Epithelial cell of proximal tubule (primary cell): ENCODE results near the gene CCDC149. TPM values are rescaled to one million over a fixed set of nuclear protein-coding genes. Genes with fewer than 3 reads are reported as not detected.
A peak's percentile ranks its signal among the peaks of the same experiment; 100 is the strongest.

Source experiments
- DNase-seq: peaks from one replicate; pipeline ENCODE4 v3.0.0-alpha.2; 2011; ENCODE audit warnings: low read depth
- H3K4me3 ChIP-seq: 2 replicates; pipeline ENCODE4 v1.5.1; 2011; ENCODE audit warnings: low read depth, mild to moderate bottlenecking, low read length
- CTCF ChIP-seq: conservative IDR thresholded peaks from 2 replicates; pipeline ENCODE4 v1.5.1; 2012; ENCODE audit warnings: low read depth, mild to moderate bottlenecking, low read length
- total RNA-seq: library from RNA; depleted of rRNA; stranded (reverse); fragments of >200 nt; gene quantifications from 2 replicates; pipeline ENCODE4 v1.2.3, GENCODE V29; 2015

The CCDC149 gene
- total RNA-seq = 2.6 and 2.8 TPM in 2 replicates

DNA sequence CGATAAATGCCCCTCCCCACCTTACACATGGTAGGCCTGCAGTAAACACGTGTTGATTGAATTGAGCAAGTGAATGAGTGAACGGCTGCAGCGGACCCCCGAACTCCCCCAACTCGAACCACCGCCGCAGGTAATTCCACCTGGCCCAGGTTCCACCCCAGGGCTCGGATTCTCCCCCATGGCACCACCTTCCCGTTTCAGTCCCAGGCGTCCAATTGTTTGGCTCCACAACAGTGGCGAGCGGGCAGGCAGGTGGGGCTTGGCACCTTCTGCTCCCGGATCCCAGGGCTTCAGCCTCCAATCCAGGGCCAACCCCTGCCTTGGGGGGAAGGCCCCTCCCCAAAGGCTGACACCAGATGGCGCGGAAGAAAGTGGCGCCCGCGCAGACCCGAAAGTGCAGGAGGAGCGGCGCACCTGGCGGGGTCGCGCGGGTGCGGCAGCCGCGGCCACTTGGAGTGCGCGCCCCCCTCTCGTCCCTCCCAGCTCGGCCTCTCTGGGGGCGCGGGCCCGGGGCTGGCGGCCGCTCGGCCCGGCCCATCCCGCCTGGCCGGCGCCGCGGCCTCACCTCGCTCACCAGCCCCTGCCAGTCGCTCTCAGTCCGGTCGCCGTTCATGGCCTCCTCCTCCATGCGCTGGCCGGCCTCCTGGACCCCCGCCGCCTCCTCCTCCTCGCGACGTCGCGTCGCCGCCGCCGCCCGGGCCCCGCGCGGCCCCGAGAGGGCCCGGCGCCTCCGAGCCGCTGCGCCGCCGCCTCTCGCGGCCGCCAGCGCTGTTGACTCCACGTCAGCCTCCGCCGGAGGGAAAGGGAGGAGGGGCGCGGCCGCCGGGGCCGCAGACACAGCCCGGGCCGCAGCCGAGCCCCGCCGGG is at the start of gene CCDC149:
Gene CCDC149 (minus strand): TSS at position 791 of the 867 bp plus-strand sequence. CDS start 178 bp downstream, at position 613.
- H3K4me3 ChIP-seq = peak within 1 kb of the TSS; percentile 67
- no peak for TF ChIP-seq CTCF
- DNase-seq = no peak

- H3K4me3 ChIP-seq = no peak overlapping the region
- TF ChIP-seq CTCF = no peak
- no peak for DNase-seq
Observed at GRCh38 chr4:24957886-24958285, 45.0 kb upstream of the CCDC149 start.

GRCh38 chr4:24956763-24957162 is 43.9 kb upstream of the CCDC149 start:
- DNase-seq = no peak
- TF ChIP-seq CTCF = no peak
- no peak overlapping the region for H3K4me3 ChIP-seq

GRCh38 chr4:24956091-24956490 is 43.2 kb upstream of the CCDC149 start:
- no peak for DNase-seq
- no peak overlapping the region for H3K4me3 ChIP-seq
- no peak for TF ChIP-seq CTCF

GRCh38 chr4:24952667-24953066 is 39.8 kb upstream of the CCDC149 start:
- no peak for DNase-seq
- no peak for TF ChIP-seq CTCF
- H3K4me3 ChIP-seq = no peak overlapping the region

DNA sequence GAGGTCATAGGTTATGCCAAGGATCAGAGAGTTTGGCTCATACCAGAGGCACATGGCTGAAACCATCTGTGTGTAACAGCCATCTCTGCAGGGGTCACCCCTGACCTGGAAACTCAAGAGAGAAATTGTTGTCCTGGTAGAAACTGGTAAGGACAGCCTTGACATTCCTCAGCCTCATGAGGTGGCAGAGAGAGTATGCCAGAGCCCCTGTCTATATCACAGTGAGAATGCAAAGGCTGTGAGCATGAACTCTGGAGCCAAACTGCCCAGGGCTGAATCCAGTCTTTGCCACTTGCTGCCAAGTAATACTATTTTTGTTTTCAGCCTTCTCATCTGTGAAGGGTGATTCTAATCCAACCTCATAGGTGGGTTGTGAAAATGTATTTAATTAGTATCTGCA is 37.1 kb upstream of the CCDC149 start:
- no peak overlapping the region for H3K4me3 ChIP-seq
- no peak for TF ChIP-seq CTCF
- no peak for DNase-seq

- H3K4me3 ChIP-seq = no peak overlapping the region
- no peak for TF ChIP-seq CTCF
- no peak for DNase-seq
Observed at GRCh38 chr4:24937917-24938281, 25.1 kb upstream of the CCDC149 start.
